Activated T-helper 9 cell treated with anti-CD3 and anti-CD28 coated beads, Interleukin-2, amount 50 U/mL, for 16 hours (primary cell): Measurements from ENCODE around the gene SAXO1.
"Not testable (repeated sequence)": the region's sequence is repeated elsewhere in the genome, so short reads cannot be mapped to it uniquely, and the experiment has no call there.

ENCODE experiments used
- DNase-seq: peaks from one replicate; pipeline ENCODE4 v3.0.0-alpha.2; 2020; ENCODE audit warnings: low read depth

SAXO1 gene

DNA sequence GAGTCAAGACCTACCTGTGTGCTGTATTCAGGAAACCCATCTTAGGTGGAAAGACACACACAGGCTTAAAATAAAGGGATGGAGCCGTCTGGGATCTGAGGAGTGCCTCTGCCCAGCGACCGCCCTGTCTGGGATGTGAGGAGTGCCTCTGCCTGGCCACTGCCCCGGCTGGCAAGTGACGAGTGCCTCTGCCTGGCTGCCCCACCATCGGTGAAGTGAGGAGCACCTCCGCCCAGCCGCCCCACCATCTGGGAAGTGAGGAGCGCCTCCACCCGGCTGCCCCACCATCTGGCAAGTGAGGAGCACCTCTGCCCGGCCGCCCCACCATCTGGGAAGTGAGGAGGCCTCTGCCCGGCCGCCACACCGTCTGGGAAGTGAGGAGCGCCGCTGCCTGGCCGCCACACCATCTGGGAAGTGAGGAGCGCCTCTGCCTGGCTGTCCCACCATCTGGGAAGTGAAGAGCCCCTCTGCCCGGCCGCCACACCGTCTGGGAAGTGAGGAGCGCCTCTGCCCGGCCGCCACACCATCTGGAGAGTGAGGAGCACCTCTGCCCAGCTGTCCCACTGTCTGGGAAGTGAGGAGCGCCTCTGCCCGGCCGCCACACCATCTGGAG, 33.7 kb downstream of the SAXO1 start:
- DNase-seq, result no peak

DNA sequence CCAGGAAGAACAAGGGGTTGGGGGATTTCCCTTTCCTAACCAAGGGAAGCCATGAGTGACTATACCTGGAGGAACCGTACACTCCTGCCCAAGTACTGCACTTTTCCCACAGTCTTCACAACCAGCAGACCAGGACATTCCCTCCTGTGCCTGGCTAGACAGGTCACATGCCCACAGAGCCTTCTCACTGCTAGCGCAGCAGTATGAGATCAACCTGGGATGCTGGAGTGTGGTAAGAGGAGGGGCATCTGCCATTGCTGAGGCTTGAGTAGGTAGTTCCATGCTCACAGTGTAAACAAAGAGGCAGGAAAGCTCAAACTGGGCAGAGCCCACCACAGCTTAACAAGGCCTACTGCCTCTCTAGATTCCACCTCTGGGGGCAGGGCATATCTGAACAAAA, 35.9 kb downstream of the SAXO1 start:
- DNase-seq, result no peak

DNA sequence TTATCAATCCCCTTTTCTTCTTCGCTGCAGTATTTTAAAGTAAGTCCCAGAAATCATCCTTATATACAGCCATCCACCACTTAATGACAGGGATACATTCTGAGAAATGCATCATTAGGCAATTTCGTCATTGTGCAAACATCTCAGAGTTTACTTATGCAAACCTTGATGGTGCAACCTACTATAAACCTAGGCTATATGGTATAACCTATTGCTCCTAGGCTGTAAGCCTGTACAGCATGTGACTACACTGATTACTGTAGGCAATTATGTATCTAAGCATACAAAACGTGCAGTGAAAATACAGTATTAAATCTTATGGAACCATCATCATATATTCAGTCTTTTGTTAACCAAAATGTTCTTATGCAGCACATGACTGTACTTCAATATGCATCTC, 36.8 kb downstream of the SAXO1 start:
- no peak for DNase-seq

DNA sequence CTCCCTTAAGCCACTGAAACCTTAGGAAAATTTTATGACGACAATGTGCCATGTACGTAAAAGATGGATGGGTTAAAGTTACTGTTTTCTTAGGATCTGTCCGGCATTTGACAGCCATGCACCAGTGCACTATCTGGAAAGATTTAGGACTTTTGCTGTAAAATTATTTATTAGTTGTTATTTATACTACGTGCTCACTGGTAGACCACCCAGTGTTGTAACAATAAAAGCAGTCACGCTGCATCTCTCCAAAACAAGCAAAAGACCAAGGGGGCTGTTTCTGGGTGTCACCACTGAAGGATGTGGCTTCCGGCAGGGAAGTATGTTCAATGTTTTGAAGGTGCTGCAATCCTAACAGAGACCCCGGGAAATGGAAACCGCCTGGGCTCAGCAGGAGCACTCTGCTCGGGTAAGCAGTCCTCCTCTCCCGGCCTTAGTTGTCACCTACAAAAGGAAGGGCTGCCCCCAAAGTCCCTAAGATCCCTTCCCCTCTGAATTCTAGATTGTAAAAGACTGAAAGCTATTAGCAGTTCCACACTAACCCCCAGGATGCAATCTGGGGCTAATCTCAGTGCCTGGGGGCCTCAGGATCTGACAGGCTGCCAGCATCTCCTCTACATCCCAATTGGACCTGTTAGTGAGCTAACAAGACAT, 38.6 kb downstream of the SAXO1 start:
- no peak for DNase-seq

DNA sequence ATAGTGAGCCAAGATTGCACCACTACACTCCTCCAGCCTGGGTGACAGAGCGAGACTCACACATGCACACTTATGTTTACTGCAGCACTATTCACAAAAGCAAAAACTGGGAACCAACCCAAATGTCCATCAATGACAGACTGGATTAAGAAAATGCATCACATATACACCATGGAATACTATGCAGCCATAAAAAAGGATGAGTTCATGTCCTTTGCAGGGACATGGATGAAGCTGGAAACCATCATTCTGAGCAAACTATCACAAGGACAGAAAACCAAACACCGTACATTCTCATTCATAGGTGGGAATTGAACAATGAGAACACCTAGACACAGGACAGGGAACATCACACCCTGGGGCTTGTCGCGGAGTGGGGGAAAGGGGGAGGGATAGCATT, 41.8 kb downstream of the SAXO1 start:
- not testable (repeated sequence) for DNase-seq

DNA sequence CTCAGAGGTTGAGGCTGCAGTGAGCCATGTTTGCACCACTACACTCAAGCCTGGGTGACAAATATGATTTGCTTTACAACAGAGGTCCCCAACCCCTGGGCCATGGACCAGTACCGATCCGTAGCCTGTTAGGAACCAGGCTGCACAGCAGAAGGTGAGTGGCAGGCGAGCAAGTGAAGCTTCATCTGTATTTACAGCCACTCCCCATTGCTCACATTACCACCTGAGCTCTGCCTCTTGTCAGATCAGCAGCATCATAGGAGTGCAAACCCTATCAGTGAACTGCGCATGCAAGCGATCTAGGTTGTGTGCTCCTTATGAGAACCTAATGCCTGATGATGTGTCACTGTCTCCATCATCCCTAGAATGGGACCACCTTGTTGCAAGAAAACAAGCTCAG, 42.5 kb downstream of the SAXO1 start:
- no peak for DNase-seq

DNA sequence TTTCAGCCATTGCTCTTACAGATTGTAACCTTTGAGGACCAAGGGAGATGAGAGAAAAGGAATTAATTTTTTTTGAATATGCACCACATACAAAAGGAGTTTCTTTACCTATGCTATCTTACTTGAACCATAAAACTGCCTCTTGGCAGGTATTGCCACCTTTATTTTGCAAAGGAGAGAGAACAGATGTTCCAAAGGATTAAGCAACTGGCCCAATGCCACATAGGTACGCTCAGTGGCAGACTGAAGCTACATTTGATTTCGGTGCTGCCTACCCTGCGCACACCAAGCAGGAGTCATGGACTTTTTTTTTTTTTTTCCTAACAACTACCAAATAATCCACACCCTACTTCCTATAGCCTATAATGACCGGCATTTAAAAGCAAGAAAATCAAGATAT, 43.1 kb downstream of the SAXO1 start:
- DNase-seq, result no peak

DNA sequence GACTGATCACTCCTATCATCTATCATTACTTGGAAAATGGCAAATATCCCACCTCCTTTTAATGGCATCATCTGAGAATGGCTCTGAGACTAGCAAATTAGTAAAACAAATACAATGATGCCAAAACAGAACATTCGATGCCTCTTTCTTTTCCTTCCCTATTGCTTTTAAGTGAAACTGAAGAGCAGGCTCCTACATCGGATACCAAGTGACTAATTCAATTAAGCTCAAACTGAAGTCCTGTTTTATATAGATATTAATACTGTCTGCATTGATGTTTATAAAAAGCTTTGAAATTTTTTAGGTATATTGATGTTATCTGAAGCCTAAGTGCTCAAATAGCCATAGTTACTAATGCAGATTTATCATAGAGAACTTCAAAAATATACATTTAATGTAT, 43.9 kb downstream of the SAXO1 start:
- no peak for DNase-seq

DNA sequence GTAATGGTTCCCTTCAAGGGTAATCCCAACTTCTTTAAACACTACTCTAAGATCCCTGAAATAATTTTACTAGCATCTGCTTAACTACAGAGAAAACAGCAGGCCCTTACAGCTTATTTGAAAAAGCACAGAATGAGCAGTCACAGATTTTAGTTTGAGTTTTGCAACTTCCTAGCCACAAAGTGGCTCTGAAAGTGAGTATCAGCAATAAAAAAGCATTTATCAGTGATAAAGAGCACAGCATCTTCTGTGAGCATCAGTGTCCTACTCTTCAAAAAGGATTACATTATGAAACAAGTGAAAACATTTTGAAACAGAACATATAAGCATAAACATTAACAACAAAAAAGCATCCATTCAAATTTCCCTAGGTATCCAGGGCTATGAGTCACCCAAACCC, 45.0 kb downstream of the SAXO1 start:
- DNase-seq, result no peak

DNA sequence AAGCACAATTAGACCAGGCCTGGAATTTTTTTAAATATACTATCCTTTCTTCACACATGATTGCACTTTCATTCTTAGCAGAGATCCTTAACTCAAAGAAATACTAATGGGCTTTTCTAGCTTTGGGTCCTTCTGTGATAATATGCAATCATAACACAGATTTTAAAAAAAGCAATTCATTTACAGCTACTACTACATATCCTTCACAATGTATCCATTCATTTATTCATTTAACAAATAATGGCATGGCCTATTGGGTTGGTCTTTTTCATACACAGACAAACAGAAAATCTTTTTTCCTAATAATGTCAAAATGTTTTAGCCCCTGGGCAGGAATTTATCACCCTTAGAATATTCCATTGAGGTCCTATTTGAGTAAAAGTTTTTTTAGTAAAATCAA, 47.0 kb downstream of the SAXO1 start:
- no peak for DNase-seq

DNA sequence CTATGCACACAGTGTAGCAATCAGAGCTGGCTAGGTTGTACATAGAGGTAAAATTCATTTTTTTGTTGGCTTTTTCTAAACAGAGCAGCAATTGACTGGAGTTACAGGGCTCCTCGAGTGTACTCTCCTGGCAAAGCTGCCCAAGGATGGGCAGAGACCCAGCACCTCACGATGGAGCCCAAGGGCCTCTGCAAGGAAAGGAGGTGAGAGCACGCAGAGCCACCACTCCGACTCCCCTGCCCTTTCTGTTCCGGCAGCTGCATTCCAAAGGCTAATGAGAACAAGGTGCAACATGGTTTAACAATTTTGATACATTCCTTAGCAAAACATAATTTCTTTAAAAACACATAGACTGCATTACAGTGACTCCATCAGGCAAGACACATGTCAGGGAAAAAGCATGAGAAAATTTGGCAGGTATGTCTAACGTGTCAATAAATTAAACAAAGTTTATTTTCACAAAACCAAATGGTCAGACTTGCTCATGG, 47.5 kb downstream of the SAXO1 start:
- no peak for DNase-seq

DNA sequence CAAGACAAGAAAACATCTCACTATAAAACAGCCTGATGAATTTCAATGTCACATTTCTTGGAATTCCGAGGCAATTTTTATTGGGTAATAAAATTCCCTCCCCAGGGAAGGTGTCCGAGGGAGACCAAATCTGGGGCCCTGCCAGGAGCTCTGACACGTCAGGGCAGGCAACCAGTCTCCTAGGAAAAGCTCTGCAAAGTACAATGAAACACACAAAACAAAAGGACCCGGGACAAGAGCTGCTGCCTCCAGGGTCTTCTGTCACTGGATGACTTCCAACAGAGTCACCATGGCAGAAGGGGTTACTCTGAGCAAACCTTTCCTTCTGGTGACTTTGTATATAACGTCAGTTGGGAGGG, 50.8 kb downstream of the SAXO1 start:
- DNase-seq, result no peak

DNA sequence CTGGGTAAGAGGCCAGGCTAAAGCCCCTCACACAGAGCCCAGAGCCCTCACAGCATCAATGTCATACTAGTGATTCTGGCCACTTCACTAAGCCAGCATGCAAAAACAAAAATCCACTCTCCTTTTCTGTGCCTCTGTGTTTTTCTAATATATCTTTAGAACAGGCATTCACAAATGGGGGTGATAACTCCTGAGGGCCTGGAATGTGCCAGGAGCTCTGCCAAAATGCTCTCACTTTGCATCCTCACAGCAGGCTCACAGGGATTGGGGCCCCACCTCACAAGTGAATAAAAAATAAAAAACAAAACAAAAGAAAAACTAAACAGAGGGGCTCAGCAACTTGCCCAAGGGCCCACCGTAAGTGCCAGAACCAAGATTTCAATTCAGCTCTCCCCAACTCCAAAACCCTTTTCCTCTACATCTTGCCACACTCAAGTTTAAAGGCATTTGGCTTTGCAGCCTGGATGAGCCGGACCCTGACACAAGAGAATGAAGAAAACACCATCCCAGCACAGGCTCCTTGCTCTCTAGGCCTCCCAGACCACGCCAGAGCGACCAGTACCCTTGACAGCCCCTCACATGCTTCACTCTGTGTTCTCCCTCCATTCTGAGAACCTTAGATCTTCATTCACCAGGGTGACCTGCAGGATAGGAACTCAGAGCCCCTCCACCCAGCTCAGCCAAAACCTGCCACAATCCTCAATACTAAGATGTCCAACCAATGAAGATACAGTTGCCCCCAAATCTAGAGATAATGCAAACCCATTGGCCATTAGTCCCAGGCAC, 51.3 kb downstream of the SAXO1 start:
- DNase-seq, result no peak

DNA sequence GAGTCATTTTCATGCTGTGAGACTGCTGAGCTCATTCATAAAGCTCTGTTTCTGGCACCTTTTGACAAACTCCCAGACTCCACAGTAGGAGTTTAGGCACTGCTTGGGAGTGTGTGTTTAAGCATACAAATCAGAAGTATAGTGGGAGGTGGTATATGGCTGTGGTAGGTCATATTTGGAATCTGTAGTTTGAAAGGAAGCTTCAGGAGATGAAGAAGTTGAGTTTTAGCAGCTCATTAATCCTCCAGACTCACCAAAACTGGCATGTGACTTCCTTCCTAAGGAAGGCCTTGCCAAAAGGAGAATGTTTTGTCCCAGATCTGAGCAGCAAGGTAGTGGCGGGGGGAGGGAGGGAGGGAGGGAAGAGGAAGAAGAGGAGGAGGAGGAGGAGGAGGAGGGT, 52.8 kb downstream of the SAXO1 start:
- DNase-seq, result no peak

DNA sequence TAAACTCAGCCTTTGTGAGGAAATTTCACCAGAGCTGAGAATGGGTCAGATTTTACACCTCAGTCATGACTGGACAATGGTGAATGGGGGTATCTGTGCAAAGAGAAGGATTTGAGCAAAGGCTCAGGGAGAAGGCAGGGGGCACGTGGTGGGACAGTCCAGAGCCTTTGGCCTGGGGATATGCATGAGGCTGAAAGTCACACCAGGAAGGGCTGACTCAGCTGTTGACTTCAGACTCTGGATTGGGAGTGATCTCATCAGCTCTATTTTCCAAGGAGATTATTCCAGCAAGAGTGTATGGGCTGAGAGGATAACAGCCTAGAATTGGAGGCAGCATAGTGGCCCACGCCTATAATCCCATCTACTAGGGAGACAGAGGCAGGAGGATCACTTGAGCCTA, 53.6 kb downstream of the SAXO1 start:
- DNase-seq, result no peak

DNA sequence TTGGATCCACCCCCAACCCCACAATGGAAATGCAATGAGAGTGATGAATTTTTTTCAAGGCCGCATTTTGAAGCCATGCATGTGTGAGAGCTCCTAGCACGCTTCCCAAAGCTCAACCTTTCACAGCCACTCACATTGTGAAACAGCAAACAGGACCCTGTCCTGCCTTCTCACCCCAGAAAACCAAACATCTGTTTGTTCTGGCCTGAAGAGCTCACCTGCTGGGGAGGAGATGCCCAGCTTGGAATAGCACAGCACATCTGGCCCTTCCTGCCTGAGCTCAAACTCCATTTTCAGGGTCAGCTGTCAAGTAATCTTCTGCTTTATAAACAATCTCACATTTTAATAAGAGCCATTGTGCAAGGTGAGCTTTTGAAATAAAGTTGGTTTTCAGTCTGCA, 54.8 kb downstream of the SAXO1 start:
- DNase-seq, result no peak

DNA sequence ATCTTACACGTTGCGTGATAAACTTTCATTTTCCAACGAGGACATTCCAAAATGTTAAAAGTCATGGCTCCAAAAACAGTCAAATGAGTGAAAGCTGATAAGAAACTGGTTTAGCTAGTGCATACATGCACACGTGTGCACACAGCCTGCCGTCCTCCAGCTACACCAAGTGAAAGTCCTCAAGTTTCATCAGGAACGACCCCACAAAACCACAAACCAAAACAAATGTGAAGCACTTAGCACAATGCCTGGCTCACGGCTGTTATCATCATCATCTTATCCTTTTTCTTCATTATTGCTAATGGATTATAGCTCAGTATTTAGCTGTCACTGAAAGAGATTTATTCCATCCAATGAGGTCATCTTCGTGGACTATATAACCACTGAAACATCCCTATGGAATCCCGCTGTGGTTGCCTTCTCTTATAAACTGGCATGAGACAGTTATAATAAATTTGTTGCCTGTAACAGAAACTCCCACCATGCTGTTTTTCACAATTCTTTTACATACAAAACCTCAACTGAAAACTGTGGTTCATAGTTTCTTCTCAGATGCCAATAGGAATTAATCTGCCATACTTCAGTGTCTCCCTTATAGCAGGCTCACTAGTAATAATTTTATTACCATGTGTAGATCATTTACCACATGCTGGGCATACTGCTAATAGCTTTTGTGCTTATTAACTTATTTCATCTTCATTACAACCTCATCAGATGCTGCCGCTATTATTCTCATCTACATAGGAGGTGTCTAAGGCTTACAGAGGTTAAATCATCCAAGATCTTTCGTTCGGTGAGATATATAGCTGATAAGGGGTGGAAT, 56.1 kb downstream of the SAXO1 start:
- DNase-seq, result no peak

DNA sequence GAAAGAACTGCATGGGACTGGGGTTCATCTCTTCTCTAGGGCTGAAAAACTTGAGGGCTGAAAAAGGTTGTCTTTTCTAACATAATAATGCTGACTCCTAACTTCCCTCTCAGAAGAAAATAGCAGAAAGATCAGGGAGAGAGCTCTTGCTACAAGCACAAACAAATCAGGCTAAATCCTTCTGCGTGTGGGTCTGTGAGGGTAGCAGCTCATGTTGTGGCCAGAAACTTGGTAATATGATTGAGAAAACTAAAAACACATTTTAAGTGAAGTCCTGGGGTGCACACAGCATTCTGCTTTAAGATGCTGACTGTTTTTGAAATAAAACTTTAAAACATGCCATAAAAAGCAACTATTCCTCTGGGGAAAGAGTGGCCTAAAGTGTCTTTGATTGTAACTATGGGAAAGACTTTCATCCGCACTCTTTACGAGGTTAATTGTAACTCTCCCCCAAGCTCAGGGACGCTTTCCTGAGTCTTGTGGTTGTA, 56.7 kb downstream of the SAXO1 start:
- no peak for DNase-seq

DNA sequence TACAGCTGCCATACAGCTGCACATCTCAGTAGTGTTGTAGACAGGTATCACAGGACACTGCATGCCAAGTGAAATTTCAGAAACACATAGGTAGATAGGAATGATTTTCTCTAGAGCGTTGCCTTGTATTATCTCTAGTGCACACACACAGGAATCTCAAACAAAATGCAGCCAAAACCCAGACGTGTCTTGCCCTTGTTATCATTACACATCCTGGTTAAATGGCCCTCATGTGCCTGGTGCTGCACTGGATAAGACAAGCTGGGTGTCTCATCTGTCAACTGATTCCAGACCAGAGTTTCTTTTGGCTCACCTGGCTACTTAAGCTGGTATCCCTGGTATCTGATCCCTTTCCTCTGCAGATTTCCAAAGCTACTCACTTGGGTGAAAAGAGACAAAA, 59.7 kb downstream of the SAXO1 start:
- no peak for DNase-seq

DNA sequence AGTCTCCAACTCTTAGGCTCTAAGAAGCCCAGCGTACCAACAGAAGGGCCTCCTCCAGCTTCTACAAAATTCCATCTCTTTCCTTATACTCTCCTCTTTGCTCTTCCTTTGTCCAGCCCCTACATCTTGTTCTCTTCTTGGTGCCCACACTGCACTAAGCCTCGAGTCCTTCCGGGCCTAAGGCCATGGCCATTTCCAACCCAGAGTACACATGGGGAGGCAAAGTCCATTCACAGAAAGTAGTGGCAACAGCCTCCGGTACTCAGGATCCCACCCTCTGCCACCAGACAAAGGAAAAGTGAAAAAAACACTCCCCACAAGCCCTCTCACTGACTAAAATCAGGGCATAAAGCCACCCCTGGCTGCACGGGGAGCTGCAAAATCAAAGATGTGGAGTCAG, 60.3 kb downstream of the SAXO1 start:
- DNase-seq, result no peak

DNA sequence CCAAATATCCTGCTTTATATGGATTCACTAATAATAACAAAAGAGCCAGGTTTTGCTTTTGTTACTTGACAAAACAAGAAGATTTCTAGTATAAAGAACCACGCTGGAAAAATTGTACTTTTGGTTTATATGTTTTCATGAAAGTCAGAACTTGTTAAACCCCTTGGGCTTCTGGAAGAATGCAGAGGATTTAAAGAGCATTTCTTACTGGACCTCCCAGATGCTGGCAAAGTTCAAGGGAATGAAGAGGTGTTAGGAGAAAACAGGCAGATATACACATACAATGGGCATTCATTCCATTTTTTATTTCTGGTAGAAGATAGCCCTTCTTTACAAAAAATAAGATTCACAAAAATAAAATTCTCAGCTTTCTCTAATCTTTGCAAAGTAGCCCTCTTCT, 61.1 kb downstream of the SAXO1 start:
- DNase-seq, result no peak

DNA sequence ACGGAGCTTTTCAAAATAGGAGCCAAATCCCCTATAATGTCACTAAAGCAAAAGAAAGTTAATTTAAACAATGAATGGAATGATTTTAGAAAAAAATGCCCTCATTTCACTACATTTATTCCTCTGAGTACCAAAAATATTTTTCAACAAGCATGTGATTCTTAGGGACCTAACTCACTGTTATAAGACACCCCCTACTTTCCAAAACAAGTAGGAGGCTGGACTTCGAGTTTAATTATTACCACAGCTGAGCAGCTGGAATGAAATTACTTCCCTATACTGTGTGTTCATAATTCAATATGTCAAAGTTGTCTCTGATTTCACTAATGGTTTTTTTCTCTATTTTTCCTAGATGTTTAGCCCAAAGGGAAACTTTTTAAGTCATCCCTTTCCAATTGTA, 61.6 kb downstream of the SAXO1 start:
- no peak for DNase-seq
